ENCODE data around the gene RAB17.

The RAB17 gene

GRCh38 chr2:237623428-237624403 is 33.2 kb upstream of the RAB17 start:
- DNase-seq (ENCODE audit: extremely low read depth, low read depth): no peak
- no peak for TF ChIP-seq CTCF (IDR thresholded peaks at IDR 0.05; ENCODE audit: low read depth, low read length)

GRCh38 chr2:237618449-237618848 is 27.9 kb upstream of the RAB17 start:
- TF ChIP-seq CTCF (IDR thresholded peaks at IDR 0.05; ENCODE audit: low read depth, low read length): no peak
- DNase-seq (ENCODE audit: extremely low read depth, low read depth): peak; percentile 25

GRCh38 chr2:237617587-237617982 is 27.1 kb upstream of the RAB17 start:
- no peak for TF ChIP-seq CTCF (IDR thresholded peaks at IDR 0.05; ENCODE audit: low read depth, low read length)

GRCh38 chr2:237616734-237617586 is 26.4 kb upstream of the RAB17 start:
- TF ChIP-seq CTCF (IDR thresholded peaks at IDR 0.05; ENCODE audit: low read depth, low read length): no peak
- DNase-seq (ENCODE audit: extremely low read depth, low read depth): peak; percentile 25

More at GRCh38 chr2:237617587-237617982, 27.1 kb upstream of the RAB17 start:
- DNase-seq (ENCODE audit: extremely low read depth, low read depth): no peak

GRCh38 chr2:237616373-237616733 is 25.8 kb upstream of the RAB17 start:
- TF ChIP-seq CTCF (IDR thresholded peaks at IDR 0.05; ENCODE audit: low read depth, low read length): no peak
- no peak for DNase-seq (ENCODE audit: extremely low read depth, low read depth)

- TF ChIP-seq CTCF (IDR thresholded peaks at IDR 0.05; ENCODE audit: low read depth, low read length): no peak
- DNase-seq (ENCODE audit: extremely low read depth, low read depth): no peak
Measured at GRCh38 chr2:237615631-237616249, 25.2 kb upstream of the RAB17 start.

Measured in AG09319 (cell line).